CD4-positive, alpha-beta T cell (primary cell): ENCODE results near the gene RBM42. TPM values are rescaled to one million over a fixed set of nuclear protein-coding genes. Genes with fewer than 3 reads are reported as not detected.

Experiments
- ATAC-seq: fragments of 200-7000 bp; cut with Tn5 transposase; one replicate; pipeline ENCODE4 v1.10.0; 2022; ENCODE audit warnings: mild to moderate bottlenecking; ENCODE audit not compliant: poor library complexity
- CTCF ChIA-PET: fragments of 350-600 bp; sonication (Branson Sonifier 250); formaldehyde crosslinking; loops from one replicate; lab custom pipeline; 2021; ENCODE audit warnings: antibody characterized with exemption, inconsistent platforms; lab: Charles Lee
- POLR2A ChIA-PET: fragments of 350-600 bp; sonication (Branson Sonifier 250); formaldehyde crosslinking; loops from one replicate; lab custom pipeline; 2021; ENCODE audit warnings: antibody characterized with exemption, inconsistent platforms; lab: Charles Lee
- DNase-seq, 14 experiments: peaks; one replicate each; pipeline ENCODE4 v3.0.0-alpha.2; 2013 to 2020; ENCODE audit warnings: mixed read lengths in 2 of 14
- H3K27ac ChIP-seq, 2 donors: one replicate each; pipeline versions ENCODE4 v1.5.1 to v1.7.0; 2013; ENCODE audit warnings: low read length in 2 of 2, low read depth in 1 of 2, mild to moderate bottlenecking in 1 of 2
- H3K27me3 ChIP-seq, 2 experiments: 1 replicate in 1 of 2; 2 replicates in 1 of 2; pipeline versions ENCODE4 v1.6.1 to v1.7.0; 2013; ENCODE audit warnings: low read length in 2 of 2, control low read depth in 1 of 2, mild to moderate bottlenecking in 1 of 2, moderate library complexity in 1 of 2; ENCODE audit not compliant: insufficient read depth in 2 of 2, control insufficient read depth in 1 of 2
- H3K36me3 ChIP-seq: one replicate; pipeline ENCODE4 v1.6.1; 2013; ENCODE audit warnings: low read length, control low read depth; ENCODE audit not compliant: insufficient read depth
- H3K4me1 ChIP-seq: one replicate; pipeline ENCODE4 v1.6.1; 2013; ENCODE audit warnings: low read length, control low read depth; ENCODE audit not compliant: insufficient read depth
- H3K4me3 ChIP-seq: one replicate; pipeline ENCODE4 v1.5.1; 2013; ENCODE audit warnings: mild to moderate bottlenecking, low read length, moderate library complexity
- H3K9me3 ChIP-seq, 2 experiments: 1 replicate in 1 of 2; 2 replicates in 1 of 2; pipeline versions ENCODE4 v1.6.1 to v1.7.0; 2013; ENCODE audit warnings: low read length in 2 of 2, mild to moderate bottlenecking in 2 of 2, control low read depth in 1 of 2, moderate library complexity in 1 of 2; ENCODE audit not compliant: control insufficient read depth in 1 of 2, insufficient read depth in 1 of 2
- H3K27ac Mint-ChIP-seq: one replicate; pipeline ENCODE4 v1.8.0; 2020; ENCODE audit warnings: mixed read lengths
- H3K27me3 Mint-ChIP-seq: one replicate; pipeline ENCODE4 v1.8.0; 2021; ENCODE audit warnings: mixed read lengths
- H3K36me3 Mint-ChIP-seq: one replicate; pipeline ENCODE4 v1.8.0; 2021; ENCODE audit warnings: low read depth, mixed read lengths
- H3K4me1 Mint-ChIP-seq: one replicate; pipeline ENCODE4 v1.8.0; 2021; ENCODE audit warnings: low read depth, mixed read lengths
- H3K4me3 Mint-ChIP-seq: one replicate; pipeline ENCODE4 v1.8.0; 2020; ENCODE audit warnings: mild to moderate bottlenecking, mixed read lengths
- H3K9me3 Mint-ChIP-seq: one replicate; pipeline ENCODE4 v1.8.0; 2020; ENCODE audit warnings: mixed read lengths
- intact Hi-C, 2 experiments: fragments of 100-400 bp; cut with DNase I in 1 of 2; cut with micrococcal nuclease in 1 of 2; formaldehyde crosslinking; loops; one replicate each; pipeline versions ENCODE4 v1.15.1 to v1.9.0; 2023 to 2025; cut with DNase I, micrococcal nuclease
- total RNA-seq, 174 experiments: library from RNA in 2 of 174; stranded (reverse) in 2 of 174; gene quantifications; one replicate each; pipeline ENCODE4 v1.2.3 and lab custom pipeline; 2021 to 2026
- TF ChIP-seq, protein P1 (sequence below): fragments of 200-600 bp; IDR thresholded peaks from one replicate; pipeline ENCODE4 v1.8.0; 2022; ENCODE audit warnings: antibody characterized with exemption, mild to moderate bottlenecking

Gene RBM42
- total RNA-seq, 2 experiments from 2014 or later = 45.7 to 48.8 TPM

DNA sequence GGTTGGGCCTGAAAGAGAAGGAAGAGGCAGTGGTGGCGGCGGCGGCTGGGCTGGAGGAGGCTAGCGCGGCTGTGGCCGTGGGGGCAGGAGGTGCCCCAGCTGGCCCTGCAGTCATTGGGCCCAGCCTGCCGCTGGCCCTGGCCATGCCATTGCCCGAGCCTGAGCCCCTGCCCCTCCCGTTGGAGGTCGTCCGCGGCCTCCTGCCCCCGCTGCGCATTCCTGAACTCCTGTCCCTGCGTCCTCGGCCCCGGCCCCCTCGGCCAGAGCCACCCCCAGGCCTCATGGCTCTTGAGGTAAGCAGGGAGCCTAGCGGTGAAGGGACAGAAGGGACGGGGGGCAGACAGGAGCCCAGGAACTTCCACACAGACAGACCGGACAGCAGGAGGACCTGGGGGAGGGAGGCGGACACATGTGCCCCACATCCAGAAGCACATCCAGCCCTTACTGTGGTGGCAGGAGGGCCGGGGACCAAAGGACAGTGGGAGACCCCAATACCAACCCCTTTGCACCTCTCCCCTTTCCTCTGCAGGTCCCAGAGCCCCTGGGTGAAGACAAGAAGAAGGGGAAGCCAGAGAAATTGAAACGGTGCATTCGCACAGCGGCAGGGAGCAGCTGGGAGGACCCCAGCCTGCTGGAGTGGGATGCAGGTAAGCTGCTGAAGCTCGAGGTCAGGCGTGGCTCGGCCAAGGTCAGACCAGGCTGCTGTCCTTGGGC is 5.0 kb downstream of the RBM42 start:
- H3K9me3 Mint-ChIP-seq = no peaks in the 10 kb centered on the region
- H3K27me3 ChIP-seq = no peaks in the 10 kb centered on the region
- intact Hi-C loops = no loop called here
- DNase-seq (no peak), ATAC-seq (no peak)
- H3K9me3 ChIP-seq = no peaks in the 10 kb centered on the region
- TF ChIP-seq, protein P1, sequence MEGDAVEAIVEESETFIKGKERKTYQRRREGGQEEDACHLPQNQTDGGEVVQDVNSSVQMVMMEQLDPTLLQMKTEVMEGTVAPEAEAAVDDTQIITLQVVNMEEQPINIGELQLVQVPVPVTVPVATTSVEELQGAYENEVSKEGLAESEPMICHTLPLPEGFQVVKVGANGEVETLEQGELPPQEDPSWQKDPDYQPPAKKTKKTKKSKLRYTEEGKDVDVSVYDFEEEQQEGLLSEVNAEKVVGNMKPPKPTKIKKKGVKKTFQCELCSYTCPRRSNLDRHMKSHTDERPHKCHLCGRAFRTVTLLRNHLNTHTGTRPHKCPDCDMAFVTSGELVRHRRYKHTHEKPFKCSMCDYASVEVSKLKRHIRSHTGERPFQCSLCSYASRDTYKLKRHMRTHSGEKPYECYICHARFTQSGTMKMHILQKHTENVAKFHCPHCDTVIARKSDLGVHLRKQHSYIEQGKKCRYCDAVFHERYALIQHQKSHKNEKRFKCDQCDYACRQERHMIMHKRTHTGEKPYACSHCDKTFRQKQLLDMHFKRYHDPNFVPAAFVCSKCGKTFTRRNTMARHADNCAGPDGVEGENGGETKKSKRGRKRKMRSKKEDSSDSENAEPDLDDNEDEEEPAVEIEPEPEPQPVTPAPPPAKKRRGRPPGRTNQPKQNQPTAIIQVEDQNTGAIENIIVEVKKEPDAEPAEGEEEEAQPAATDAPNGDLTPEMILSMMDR = no peak
- H3K27ac Mint-ChIP-seq = no peak overlapping the region
- peaks cover 76% of the 10 kb centered on the region for H3K36me3 ChIP-seq
- H3K4me1 Mint-ChIP-seq = peaks cover 16% of the 10 kb centered on the region
- no peaks in the 10 kb centered on the region for H3K27me3 Mint-ChIP-seq
- H3K27ac ChIP-seq = no peak overlapping the region
- peaks cover 13% of the 10 kb centered on the region for H3K4me1 ChIP-seq
- ChIA-PET CTCF (no interaction called here), POLR2A (no interaction called here)
- no peak overlapping the region for H3K4me3 Mint-ChIP-seq
- H3K36me3 Mint-ChIP-seq = peaks cover 74% of the 10 kb centered on the region
- no peak overlapping the region for H3K4me3 ChIP-seq

DNA sequence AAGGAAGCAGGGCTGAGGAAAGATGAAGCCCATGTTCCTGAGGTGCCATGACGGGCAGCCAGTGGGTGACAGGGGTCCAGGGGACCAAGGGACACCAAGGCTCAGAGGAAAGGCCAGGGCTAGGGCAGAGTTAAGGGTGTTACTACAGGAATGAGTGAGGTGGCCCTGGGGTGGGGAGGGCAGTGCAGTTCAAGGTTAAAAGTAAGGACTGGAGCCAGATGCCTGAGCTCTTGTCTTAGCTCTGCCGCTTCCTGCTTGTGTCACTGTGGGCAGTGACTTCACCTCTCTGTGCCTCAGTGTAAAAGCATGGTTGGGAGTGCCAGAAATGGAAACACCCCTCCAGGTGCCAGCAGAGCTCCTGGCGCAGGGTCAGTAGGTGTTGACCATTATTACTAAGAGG is 7.8 kb downstream of the RBM42 start:
- H3K4me1 ChIP-seq = peaks cover 6% of the 10 kb centered on the region
- ChIA-PET CTCF (no interaction called here), POLR2A (no interaction called here)
- H3K9me3 ChIP-seq = no peaks in the 10 kb centered on the region
- no peaks in the 10 kb centered on the region for H3K27me3 ChIP-seq
- no peak overlapping the region for H3K4me3 ChIP-seq
- Mint-ChIP-seq H3K4me3 (no peak overlapping the region), H3K9me3 (no peaks in the 10 kb centered on the region), H3K27ac (no peak overlapping the region), H3K27me3 (no peaks in the 10 kb centered on the region), H3K36me3 (peaks cover 55% of the 10 kb centered on the region), H3K4me1 (peaks cover 13% of the 10 kb centered on the region)
- DNase-seq (no peak), ATAC-seq (no peak)
- no peak overlapping the region for H3K27ac ChIP-seq
- TF ChIP-seq, protein P1 = no peak
- peaks cover 61% of the 10 kb centered on the region for H3K36me3 ChIP-seq
- intact Hi-C loops = no loop called here

DNA sequence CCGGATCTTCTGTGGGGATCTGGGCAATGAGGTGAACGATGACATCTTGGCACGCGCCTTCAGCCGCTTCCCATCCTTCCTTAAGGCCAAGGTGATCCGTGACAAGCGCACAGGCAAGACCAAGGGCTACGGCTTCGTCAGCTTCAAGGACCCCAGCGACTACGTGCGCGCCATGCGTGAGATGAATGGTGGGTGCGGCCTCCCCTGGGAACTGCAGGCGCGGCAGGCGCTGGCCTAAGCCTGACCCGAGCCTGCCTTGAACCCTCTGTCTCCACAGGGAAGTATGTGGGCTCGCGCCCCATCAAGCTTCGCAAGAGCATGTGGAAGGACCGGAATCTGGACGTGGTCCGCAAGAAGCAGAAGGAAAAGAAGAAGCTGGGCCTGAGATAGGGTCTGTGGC is 8.3 kb downstream of the RBM42 start:
- H3K36me3 ChIP-seq = peaks cover 56% of the 10 kb centered on the region
- ATAC-seq = no peak
- H3K27me3 ChIP-seq = no peaks in the 10 kb centered on the region
- TF ChIP-seq, protein P1 = no peak
- CTCF ChIA-PET = no interaction called here
- no peaks in the 10 kb centered on the region for H3K9me3 ChIP-seq
- Mint-ChIP-seq H3K36me3 (peaks cover 50% of the 10 kb centered on the region), H3K27me3 (no peaks in the 10 kb centered on the region), H3K9me3 (no peaks in the 10 kb centered on the region), H3K27ac (no peak overlapping the region), H3K4me3 (no peak overlapping the region), H3K4me1 (peaks cover 8% of the 10 kb centered on the region)
- intact Hi-C loops = no loop called here
- no peak overlapping the region for H3K4me3 ChIP-seq
- POLR2A ChIA-PET = interaction anchor here (1.8 kb wide), 1 partner anchor 11 kb away, joined by 5 read pairs; the partner anchor contains the start of gene COX6B1
- no peak for DNase-seq
- H3K27ac ChIP-seq = no peak overlapping the region
- peaks cover 11% of the 10 kb centered on the region for H3K4me1 ChIP-seq
